GF-D8 (cell line): ENCODE data around the gene FOXJ1.

Experiments
- DNase-seq: peaks from one replicate; lab custom pipeline; 2025; lab: John Stamatoyannopoulos, UW

Gene FOXJ1

DNA sequence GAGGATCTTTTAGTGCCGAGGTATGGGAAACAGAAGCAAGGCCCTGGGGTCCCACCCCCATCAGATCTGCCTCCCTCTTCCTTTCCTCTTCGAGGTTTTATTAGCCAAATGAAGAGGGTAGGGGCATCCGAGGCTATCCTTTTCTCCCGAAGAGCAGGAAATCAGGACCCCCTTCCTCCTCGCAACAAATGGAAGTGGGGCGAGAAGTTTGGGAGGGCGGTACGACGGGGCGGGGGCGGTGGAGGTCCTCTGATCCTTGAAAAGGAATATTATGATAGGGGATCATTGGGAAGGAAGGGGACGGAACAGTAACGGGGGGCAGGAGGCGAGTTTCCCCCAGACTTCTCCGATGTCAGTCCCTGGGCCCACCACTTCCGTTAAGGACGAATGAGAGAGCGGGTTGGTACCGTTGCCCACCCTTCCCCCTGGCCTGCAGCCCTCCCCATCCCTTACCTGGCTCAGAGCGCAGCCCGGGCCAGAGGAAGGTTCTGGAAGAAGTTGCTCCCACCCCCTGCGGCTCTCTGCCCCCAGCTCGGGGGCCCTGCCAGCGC lies 309 bp downstream of the FOXJ1 start:
- DNase-seq: no peak

DNA sequence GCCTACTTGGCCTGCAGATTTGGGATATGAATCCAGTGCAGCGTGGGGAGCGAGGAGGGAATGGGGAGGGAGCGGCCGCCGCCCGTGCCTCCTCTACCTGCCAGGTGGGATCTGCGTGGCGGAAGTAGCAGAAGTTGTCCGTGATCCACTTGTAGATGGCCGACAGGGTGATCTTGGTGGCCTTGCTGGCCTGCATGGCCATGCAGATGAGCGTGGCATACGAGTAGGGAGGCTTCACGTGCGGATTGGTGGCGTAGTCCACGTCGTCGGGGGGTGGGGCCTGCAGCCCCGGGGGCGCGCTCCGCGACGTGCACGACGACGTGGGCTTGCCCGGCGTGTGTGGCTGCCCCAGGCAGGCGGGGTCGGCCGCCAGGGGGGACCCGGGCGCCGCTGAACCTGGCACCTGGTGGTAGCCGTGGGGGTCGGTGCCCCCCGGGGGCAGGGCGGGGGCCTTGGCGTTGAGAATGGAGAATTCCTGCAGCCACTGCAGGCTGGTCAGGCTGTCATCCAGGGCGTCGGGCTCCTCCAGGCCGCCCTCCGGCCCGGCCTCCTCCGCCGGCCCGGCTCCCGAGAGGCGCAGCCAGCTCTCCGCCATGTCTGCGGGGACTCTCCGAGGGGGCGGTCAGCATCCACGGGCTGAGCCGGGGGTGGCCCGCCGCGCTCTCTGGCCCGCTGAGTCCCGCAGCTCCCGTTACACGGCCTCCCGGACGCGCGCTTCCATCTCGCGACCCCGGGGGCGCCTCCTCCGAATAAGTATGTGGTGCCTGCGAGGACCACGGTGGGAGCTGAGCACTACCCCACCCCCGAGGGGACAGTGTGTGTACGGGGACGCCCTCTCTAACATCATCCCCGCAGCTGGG lies 1.0 kb downstream of the FOXJ1 start:
- no peak for DNase-seq

DNA sequence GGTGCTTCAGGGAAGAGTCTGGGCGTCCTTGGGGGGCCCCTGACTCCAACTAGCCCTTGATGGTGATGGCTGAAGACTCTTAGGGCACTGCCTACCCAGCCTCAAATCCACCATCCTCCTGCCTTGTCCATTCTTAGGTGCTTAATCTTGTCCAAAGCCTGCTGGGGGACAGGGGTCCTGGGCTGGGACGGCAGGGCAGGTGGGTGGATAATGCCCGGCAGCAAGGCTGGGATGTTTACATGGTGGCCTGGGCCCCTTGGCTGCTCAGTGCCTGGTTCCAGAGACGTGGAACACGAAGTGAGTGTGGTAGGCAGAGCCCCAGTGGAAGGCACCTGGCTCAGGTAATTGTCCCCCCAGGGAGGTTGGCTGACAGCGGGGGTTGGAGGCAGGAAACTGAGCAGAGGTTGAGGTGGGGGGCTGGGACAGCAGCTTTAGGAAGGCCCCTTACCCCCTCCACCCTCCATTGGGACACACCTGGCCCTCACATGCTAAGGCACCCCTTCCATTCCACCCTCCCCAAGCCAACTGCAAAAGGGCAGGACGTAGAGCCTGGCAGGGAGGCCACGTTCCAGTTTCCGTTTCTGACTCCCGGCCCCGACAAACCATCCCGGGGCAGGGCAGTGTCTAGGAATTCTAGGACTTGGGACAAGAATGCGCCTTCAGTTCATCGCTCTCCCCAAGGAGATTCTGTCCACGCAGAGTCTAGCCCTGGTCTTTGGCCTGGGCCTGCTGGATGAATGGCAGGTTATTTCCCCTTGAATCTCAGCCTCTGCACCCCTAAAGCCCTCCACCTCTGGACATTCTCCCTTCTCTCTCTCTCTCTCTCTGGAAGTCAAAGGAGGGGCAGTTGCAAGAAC lies 1.9 kb downstream of the FOXJ1 start:
- no peak for DNase-seq

DNA sequence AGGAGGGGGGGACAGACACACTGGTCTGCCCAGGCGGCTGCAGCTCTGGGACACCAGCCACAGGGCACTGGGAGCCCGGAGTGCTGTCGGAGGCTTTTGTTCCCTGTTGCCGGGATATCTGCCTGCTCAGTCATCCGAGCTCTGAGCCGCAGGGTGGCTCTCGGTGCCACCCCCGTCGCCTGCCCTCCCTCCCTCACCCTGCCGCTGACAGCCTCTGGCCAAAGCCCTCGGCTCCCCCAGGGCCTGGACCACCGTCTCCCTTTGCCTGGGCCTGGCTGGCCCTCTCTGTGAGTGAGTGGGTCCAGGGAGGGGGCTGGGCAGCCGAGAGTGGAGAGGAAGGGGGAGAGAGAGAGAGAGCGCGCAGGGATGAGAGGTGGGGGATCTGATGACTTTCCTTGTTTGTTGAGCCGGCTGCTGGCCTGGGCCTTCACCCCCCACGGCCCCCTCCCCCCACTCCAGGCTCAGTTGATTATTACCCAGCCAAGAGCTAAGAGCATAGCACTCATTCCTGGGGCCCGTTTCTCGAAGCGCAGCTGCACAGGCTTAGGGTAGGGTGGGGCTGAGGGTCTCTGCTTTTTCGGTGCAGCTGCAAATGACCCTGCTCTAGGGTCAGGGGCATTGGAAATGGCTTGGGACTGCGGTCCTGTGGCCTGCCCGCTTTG lies 2.7 kb downstream of the FOXJ1 start:
- no peak for DNase-seq

GRCh38 chr17:76137351-76138233 lies 3.5 kb downstream of the FOXJ1 start:
- DNase-seq: no peak

DNA sequence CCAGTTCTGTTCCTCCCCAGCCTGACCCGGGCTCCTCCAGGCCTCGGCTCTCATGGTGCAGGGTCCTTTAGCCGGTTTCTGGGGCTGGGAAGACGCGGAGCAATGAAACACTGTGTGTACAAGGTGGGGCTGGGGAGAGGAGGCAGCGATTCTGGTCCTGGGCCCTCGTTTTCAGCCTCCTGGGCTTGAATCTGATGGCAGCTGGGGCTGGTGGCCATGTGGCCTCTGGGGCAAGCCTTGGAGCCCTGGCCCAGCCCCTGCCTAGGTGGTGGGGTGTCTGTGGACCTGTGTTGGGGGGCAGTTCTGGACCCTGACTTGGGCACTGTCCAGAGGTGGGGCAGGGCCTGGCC lies 4.1 kb downstream of the FOXJ1 start:
- DNase-seq: no peak

GRCh38 chr17:76136276-76137000 lies 4.6 kb downstream of the FOXJ1 start:
- no peak for DNase-seq

- DNase-seq: no peak
Measured at GRCh38 chr17:76135810-76136188, 5.2 kb downstream of the FOXJ1 start.

DNA sequence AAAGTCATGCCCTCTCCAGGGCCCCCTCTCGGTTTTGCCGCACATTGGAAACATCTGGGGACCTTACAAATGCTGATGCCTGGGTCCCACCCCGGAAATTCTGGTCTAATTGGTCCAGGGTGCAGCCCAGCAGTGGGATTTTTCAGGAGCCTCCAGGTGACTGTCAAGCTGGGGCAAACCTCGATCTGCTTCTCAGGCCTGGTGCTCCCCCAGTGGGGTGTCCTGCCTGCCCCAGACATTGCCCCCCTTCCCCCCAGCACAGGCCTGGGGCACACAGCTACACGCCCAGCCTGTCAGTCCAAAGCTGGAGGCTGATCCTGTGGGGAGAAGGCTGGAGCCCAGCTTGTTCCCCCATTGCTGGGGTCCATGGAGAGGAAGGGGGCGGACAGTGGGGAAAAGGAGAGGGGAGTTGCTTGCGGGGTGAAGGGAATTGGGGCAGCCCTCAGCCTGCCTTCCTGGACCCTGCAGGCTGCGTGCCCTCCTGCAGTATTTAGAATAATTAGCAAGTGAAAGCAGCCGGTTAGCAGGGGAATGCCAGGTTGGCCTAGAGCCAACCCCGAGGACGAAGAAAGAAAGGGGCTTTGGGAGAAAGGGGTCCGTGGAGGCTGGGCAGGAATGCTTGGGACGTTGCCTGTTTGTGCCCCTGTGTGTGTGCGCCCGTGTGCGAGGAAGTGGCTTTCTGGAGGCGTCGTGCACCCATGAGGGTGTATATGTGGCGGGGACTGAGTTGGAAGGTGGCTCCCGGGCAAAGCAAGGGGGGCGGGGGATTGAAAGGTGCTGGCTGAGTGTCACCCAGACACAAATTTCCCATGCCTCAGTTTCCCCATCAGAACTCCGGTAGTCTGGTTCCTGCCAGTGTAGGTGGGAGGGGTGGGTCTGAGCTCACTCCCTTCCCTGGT lies 5.9 kb downstream of the FOXJ1 start:
- DNase-seq: no peak

DNA sequence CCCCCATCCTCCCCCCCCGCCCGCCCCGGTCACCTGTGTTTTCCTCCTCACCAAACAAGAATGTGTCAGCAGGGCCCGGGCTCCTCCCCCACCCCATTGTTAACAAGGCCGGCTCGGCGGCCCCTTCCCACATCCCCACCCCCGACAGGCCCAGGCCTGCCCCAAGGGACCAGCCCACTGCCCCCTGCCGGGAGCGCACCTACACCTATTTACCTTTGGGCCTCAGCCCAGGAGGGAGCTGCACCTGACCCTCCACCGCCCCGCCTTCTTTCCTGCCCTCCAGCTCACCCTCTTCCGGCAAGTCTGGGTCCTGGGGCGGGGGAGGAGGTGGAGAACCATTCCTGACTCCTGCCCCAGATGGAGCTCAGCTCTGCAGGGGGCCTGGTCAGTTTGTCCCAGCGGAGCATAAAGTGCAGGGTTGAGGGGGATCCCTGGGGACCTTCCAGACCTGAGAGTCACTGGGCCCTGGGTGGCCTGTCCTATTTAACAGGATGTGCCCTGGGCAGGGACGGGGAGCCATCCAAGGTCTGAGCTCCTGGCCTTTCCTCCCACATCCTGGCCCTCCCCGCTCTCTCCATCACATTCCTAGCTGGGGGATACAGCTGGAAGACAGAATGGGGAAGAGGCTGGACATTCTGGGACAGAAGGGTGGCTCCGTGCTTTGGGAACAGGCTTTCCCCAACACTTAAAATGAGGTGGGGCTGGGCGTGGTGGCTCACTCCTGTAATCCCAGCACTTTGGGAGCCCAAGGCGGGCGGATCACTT lies 8.3 kb downstream of the FOXJ1 start:
- no peak for DNase-seq

GRCh38 chr17:76131692-76132573 lies 9.1 kb downstream of the FOXJ1 start:
- no peak for DNase-seq

GRCh38 chr17:76131051-76131691 lies 9.9 kb downstream of the FOXJ1 start:
- no peak for DNase-seq

- no peak for DNase-seq
Measured at GRCh38 chr17:76130473-76130872, 10.6 kb downstream of the FOXJ1 start.

DNA sequence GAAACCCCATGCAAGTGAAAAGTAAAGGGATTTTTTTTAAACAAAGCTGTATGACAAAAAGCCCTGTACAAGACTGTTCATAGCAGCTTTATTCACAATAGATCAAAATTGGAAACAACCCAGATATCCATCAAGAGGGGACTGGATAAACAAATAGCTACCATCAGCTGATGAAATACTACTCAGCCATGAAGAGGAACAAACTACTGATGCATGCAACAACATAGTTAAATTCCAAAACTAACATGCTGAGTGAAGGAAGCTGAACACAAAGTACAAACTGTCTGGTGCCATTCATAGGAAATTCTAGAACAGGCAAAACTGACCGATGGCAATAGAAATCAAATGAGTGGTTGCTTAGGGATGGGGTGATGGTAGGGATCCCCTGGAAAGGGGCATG lies 15.1 kb downstream of the FOXJ1 start:
- DNase-seq: no peak

DNA sequence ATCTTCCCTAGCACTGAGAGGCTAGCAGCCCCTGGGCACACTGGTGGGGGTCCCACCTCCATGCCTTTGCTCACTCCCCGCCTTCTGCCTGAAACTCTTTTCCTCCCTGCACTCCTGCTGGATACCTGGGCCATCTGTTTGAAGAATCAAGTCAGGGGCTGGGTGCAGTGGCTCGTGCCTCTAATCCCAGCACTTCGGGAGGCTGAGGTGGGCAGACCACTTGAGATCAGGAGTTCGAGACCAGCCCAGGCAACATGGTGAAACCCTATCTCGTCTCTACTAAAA lies 15.7 kb downstream of the FOXJ1 start:
- DNase-seq: no peak

GRCh38 chr17:76124582-76125390 lies 16.3 kb downstream of the FOXJ1 start:
- no peak for DNase-seq
